Brain microvascular endothelial cell (primary cell): ENCODE measurements around the gene MBD3L2B.

Experiments used
- DNase-seq: peaks from one replicate; pipeline ENCODE4 v3.0.0-alpha.2; 2020
- H3K27ac ChIP-seq: fragments of 250-450 bp; sonication (Bioruptor Pico); 2 replicates; pipeline ENCODE4 v1.5.1; 2020; ENCODE audit warnings: mild to moderate bottlenecking, moderate library complexity
- H3K27me3 ChIP-seq: fragments of 250-450 bp; sonication (Bioruptor Pico); replicated peaks from 2 replicates; pipeline ENCODE4 v1.5.1; 2020; ENCODE audit warnings: mild to moderate bottlenecking
- H3K36me3 ChIP-seq: fragments of 250-450 bp; sonication (Bioruptor Pico); replicated peaks from 2 replicates; pipeline ENCODE4 v1.5.1; 2020; ENCODE audit warnings: mild to moderate bottlenecking
- H3K4me3 ChIP-seq: 2 replicates; pipeline ENCODE4 v1.5.1; 2011; ENCODE audit warnings: low read depth, mild to moderate bottlenecking, control low read depth, low read length, moderate library complexity
- CTCF ChIP-seq: IDR thresholded peaks from 2 replicates; pipeline ENCODE4 v1.5.1; 2011; ENCODE audit warnings: low read depth, mild to moderate bottlenecking, moderate library complexity, low read length, control low read depth, inconsistent platforms; ENCODE audit errors: missing control alignments
- in situ Hi-C: cut with HindIII; loops from 2 replicates; pipeline ENCODE4 v1.10.0; 2017; ENCODE audit warnings: low sequenced_read_pairs, low pct_ligation_motif_present

MBD3L2B gene

GRCh38 chr19:6996810-6997209 is 24.4 kb downstream of the MBD3L2B start:
- H3K4me3 ChIP-seq: no peak overlapping the region
- H3K27ac ChIP-seq: no peak overlapping the region
- in situ Hi-C loops: no loop called here
- no peak for DNase-seq
- no peak for TF ChIP-seq CTCF
- no peaks in the 10 kb centered on the region for H3K36me3 ChIP-seq
- no peaks in the 10 kb centered on the region for H3K27me3 ChIP-seq

GRCh38 chr19:6995054-6995453 is 26.2 kb downstream of the MBD3L2B start:
- no peak for TF ChIP-seq CTCF
- H3K4me3 ChIP-seq: no peak overlapping the region
- in situ Hi-C loops: no loop called here
- H3K27me3 ChIP-seq: no peaks in the 10 kb centered on the region
- DNase-seq: no peak
- H3K36me3 ChIP-seq: no peaks in the 10 kb centered on the region
- no peak overlapping the region for H3K27ac ChIP-seq

- no peaks in the 10 kb centered on the region for H3K36me3 ChIP-seq
- no peak for DNase-seq
- in situ Hi-C loops: no loop called here
- TF ChIP-seq CTCF: no peak
- H3K4me3 ChIP-seq: no peak overlapping the region
- H3K27me3 ChIP-seq: no peaks in the 10 kb centered on the region
- no peak overlapping the region for H3K27ac ChIP-seq
Observed at GRCh38 chr19:6988257-6988656, 33.0 kb downstream of the MBD3L2B start.

- no peak overlapping the region for H3K27ac ChIP-seq
- no peak overlapping the region for H3K4me3 ChIP-seq
- no peak for DNase-seq
- H3K27me3 ChIP-seq: no peaks in the 10 kb centered on the region
- H3K36me3 ChIP-seq: no peaks in the 10 kb centered on the region
- in situ Hi-C loops: no loop called here
- no peak for TF ChIP-seq CTCF
Observed at GRCh38 chr19:6987850-6988249, 33.4 kb downstream of the MBD3L2B start.

GRCh38 chr19:6983448-6983847 is 37.8 kb downstream of the MBD3L2B start:
- DNase-seq: no peak
- H3K4me3 ChIP-seq: no peak overlapping the region
- TF ChIP-seq CTCF: no peak
- no peaks in the 10 kb centered on the region for H3K27me3 ChIP-seq
- no peak overlapping the region for H3K27ac ChIP-seq
- in situ Hi-C loops: no loop called here
- H3K36me3 ChIP-seq: no peaks in the 10 kb centered on the region

- Histone ChIP-seq H3K4me3 (no peak overlapping the region), H3K27ac (no peak overlapping the region), H3K27me3 (no peaks in the 10 kb centered on the region), H3K36me3 (no peaks in the 10 kb centered on the region)
- no peak for DNase-seq
- TF ChIP-seq CTCF: no peak
- in situ Hi-C loops: no loop called here
Observed at GRCh38 chr19:6979399-6979798, 41.8 kb downstream of the MBD3L2B start.
